ENCODE measurements around the gene ADCK1. TPM values are rescaled to one million over a fixed set of nuclear protein-coding genes. Genes with fewer than 3 reads are reported as not detected.

ADCK1 gene
- total RNA-seq, 1 experiment from 2014 or later: 11.4 TPM

DNA sequence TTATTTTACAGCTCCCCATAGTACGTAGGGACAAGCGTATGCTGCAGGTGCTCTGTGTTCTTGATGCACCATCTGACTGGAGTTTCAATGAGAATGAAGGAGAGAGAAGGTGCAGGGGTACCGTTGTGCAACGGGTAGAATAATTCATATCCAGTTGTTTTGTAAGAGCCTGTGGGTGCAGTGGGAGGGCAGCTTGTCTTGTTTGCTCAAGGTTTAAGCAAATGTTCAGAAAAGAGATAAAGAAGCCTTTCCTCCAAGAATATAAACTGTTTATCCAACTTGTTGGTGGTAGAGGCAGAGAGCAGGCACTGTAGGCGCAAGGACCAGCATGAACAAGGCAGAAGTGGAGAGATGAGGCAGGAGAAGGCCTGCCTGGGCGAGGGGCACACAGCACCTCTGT, 64.2 kb downstream of the ADCK1 start (continued):
- TF ChIP-seq, protein P1, sequence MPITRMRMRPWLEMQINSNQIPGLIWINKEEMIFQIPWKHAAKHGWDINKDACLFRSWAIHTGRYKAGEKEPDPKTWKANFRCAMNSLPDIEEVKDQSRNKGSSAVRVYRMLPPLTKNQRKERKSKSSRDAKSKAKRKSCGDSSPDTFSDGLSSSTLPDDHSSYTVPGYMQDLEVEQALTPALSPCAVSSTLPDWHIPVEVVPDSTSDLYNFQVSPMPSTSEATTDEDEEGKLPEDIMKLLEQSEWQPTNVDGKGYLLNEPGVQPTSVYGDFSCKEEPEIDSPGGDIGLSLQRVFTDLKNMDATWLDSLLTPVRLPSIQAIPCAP (CRISPR knock-in tag; IDR thresholded peaks at IDR 0.05): no peak
- TF ChIP-seq CREM (CRISPR knock-in tag; IDR thresholded peaks at IDR 0.05): no peak
- no peak for TF ChIP-seq ZNF317 (CRISPR knock-in tag; IDR thresholded peaks at IDR 0.05; ENCODE audit: borderline replicate concordance, low read depth)
- TF ChIP-seq NR1H2 (CRISPR knock-in tag; IDR thresholded peaks at IDR 0.05): no peak
- TF ChIP-seq FOXJ3 (CRISPR knock-in tag; IDR thresholded peaks at IDR 0.05; ENCODE audit: borderline replicate concordance): no peak
- no peak for TF ChIP-seq GTF2I (CRISPR knock-in tag; conservative IDR thresholded peaks at IDR 0.05)
- no peak for TF ChIP-seq JAZF1 (CRISPR knock-in tag; IDR thresholded peaks at IDR 0.05)
- TF ChIP-seq, protein P2, sequence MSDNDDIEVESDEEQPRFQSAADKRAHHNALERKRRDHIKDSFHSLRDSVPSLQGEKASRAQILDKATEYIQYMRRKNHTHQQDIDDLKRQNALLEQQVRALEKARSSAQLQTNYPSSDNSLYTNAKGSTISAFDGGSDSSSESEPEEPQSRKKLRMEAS (CRISPR knock-in tag; IDR thresholded peaks at IDR 0.05): no peak
- TF ChIP-seq, protein P3, sequence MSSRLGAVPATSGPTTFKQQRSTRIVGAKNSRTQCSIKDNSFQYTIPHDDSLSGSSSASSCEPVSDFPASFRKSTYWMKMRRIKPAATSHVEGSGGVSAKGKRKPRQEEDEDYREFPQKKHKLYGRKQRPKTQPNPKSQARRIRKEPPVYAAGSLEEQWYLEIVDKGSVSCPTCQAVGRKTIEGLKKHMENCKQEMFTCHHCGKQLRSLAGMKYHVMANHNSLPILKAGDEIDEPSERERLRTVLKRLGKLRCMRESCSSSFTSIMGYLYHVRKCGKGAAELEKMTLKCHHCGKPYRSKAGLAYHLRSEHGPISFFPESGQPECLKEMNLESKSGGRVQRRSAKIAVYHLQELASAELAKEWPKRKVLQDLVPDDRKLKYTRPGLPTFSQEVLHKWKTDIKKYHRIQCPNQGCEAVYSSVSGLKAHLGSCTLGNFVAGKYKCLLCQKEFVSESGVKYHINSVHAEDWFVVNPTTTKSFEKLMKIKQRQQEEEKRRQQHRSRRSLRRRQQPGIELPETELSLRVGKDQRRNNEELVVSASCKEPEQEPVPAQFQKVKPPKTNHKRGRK (CRISPR knock-in tag; IDR thresholded peaks at IDR 0.05; ENCODE audit: borderline replicate concordance): no peak

DNA sequence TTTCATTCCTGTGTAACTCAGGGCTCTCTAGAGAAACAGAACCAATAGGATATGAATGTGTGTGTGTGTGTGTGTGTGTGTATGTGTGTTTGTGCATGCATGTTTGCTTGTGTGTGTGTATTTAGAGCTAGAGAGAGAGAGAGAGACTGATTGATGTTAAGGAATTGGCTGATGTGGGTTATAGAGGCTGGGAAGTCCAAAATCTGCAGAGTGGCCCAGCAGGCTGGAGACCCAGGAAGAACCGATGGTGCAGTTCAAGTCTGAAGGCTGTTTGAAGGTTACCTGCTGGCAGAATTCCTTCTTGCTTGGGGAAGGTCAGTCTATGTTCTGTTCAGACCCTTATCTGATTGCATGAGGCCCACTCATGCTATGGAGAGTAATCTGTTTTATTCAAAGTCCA, 64.7 kb downstream of the ADCK1 start:
- no peak overlapping the region for H3K27ac Mint-ChIP-seq
- CTCF ChIA-PET: no interaction called here

More for the DNA sequence above, 64.7 kb downstream of the ADCK1 start:
- POLR2A ChIA-PET: no interaction called here
- DNase-seq (ENCODE audit: low spot score) (no peak), ATAC-seq (no peak)
- TF ChIP-seq ETV6 (CRISPR knock-in tag; IDR thresholded peaks at IDR 0.05) (no peak), NR1H2 (CRISPR knock-in tag; IDR thresholded peaks at IDR 0.05) (no peak), ZNF121 (CRISPR knock-in tag; IDR thresholded peaks at IDR 0.05) (no peak), CREM (CRISPR knock-in tag; IDR thresholded peaks at IDR 0.05) (no peak), ZNF219 (CRISPR knock-in tag; IDR thresholded peaks at IDR 0.05; ENCODE audit: borderline replicate concordance) (no peak), ZNF263 (CRISPR knock-in tag; IDR thresholded peaks at IDR 0.05; ENCODE audit: low read depth) (no peak), ZNF396 (CRISPR knock-in tag; IDR thresholded peaks at IDR 0.05; ENCODE audit: borderline replicate concordance) (no peak), GABPB1 (CRISPR knock-in tag; IDR thresholded peaks at IDR 0.05) (no peak), EMX1 (CRISPR knock-in tag; IDR thresholded peaks at IDR 0.05) (no peak)
- TF ChIP-seq, protein P4, sequence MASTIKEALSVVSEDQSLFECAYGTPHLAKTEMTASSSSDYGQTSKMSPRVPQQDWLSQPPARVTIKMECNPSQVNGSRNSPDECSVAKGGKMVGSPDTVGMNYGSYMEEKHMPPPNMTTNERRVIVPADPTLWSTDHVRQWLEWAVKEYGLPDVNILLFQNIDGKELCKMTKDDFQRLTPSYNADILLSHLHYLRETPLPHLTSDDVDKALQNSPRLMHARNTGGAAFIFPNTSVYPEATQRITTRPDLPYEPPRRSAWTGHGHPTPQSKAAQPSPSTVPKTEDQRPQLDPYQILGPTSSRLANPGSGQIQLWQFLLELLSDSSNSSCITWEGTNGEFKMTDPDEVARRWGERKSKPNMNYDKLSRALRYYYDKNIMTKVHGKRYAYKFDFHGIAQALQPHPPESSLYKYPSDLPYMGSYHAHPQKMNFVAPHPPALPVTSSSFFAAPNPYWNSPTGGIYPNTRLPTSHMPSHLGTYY (CRISPR knock-in tag; IDR thresholded peaks at IDR 0.05): no peak
- TF ChIP-seq, protein P5, sequence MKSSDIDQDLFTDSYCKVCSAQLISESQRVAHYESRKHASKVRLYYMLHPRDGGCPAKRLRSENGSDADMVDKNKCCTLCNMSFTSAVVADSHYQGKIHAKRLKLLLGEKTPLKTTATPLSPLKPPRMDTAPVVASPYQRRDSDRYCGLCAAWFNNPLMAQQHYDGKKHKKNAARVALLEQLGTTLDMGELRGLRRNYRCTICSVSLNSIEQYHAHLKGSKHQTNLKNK (CRISPR knock-in tag; IDR thresholded peaks at IDR 0.05): no peak
- TF ChIP-seq, protein P2 (CRISPR knock-in tag; IDR thresholded peaks at IDR 0.05): no peak
- TF ChIP-seq, protein P6, sequence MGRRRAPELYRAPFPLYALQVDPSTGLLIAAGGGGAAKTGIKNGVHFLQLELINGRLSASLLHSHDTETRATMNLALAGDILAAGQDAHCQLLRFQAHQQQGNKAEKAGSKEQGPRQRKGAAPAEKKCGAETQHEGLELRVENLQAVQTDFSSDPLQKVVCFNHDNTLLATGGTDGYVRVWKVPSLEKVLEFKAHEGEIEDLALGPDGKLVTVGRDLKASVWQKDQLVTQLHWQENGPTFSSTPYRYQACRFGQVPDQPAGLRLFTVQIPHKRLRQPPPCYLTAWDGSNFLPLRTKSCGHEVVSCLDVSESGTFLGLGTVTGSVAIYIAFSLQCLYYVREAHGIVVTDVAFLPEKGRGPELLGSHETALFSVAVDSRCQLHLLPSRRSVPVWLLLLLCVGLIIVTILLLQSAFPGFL (CRISPR knock-in tag; IDR thresholded peaks at IDR 0.05; ENCODE audit: borderline replicate concordance): no peak
- TF ChIP-seq, protein P3 (CRISPR knock-in tag; IDR thresholded peaks at IDR 0.05; ENCODE audit: borderline replicate concordance): no peak
- TF ChIP-seq, protein P7, sequence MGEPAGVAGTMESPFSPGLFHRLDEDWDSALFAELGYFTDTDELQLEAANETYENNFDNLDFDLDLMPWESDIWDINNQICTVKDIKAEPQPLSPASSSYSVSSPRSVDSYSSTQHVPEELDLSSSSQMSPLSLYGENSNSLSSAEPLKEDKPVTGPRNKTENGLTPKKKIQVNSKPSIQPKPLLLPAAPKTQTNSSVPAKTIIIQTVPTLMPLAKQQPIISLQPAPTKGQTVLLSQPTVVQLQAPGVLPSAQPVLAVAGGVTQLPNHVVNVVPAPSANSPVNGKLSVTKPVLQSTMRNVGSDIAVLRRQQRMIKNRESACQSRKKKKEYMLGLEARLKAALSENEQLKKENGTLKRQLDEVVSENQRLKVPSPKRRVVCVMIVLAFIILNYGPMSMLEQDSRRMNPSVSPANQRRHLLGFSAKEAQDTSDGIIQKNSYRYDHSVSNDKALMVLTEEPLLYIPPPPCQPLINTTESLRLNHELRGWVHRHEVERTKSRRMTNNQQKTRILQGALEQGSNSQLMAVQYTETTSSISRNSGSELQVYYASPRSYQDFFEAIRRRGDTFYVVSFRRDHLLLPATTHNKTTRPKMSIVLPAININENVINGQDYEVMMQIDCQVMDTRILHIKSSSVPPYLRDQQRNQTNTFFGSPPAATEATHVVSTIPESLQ (CRISPR knock-in tag; IDR thresholded peaks at IDR 0.05): no peak
- TF ChIP-seq, protein P8, sequence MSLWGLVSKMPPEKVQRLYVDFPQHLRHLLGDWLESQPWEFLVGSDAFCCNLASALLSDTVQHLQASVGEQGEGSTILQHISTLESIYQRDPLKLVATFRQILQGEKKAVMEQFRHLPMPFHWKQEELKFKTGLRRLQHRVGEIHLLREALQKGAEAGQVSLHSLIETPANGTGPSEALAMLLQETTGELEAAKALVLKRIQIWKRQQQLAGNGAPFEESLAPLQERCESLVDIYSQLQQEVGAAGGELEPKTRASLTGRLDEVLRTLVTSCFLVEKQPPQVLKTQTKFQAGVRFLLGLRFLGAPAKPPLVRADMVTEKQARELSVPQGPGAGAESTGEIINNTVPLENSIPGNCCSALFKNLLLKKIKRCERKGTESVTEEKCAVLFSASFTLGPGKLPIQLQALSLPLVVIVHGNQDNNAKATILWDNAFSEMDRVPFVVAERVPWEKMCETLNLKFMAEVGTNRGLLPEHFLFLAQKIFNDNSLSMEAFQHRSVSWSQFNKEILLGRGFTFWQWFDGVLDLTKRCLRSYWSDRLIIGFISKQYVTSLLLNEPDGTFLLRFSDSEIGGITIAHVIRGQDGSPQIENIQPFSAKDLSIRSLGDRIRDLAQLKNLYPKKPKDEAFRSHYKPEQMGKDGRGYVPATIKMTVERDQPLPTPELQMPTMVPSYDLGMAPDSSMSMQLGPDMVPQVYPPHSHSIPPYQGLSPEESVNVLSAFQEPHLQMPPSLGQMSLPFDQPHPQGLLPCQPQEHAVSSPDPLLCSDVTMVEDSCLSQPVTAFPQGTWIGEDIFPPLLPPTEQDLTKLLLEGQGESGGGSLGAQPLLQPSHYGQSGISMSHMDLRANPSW (CRISPR knock-in tag; conservative IDR thresholded peaks at IDR 0.05; ENCODE audit: low read depth): no peak
- TF ChIP-seq, protein P9, sequence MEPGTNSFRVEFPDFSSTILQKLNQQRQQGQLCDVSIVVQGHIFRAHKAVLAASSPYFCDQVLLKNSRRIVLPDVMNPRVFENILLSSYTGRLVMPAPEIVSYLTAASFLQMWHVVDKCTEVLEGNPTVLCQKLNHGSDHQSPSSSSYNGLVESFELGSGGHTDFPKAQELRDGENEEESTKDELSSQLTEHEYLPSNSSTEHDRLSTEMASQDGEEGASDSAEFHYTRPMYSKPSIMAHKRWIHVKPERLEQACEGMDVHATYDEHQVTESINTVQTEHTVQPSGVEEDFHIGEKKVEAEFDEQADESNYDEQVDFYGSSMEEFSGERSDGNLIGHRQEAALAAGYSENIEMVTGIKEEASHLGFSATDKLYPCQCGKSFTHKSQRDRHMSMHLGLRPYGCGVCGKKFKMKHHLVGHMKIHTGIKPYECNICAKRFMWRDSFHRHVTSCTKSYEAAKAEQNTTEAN (CRISPR knock-in tag; IDR thresholded peaks at IDR 0.05): no peak
- H3K4me1 Mint-ChIP-seq: no peaks in the 10 kb centered on the region
- no peaks in the 10 kb centered on the region for H3K27me3 Mint-ChIP-seq (ENCODE audit: low read depth)
- peaks cover 5% of the 10 kb centered on the region for H3K9me3 Mint-ChIP-seq
- peaks cover 4% of the 10 kb centered on the region; the same call in 1 of the 2 replicates for H3K36me3 Mint-ChIP-seq
- no peak overlapping the region for H3K4me3 Mint-ChIP-seq

Measured in WTC11 (cell line).